PFSK-1 (cell line): ENCODE results near the gene FAM216B.

Experiments used
- FOXP2 ChIP-seq: optimal IDR thresholded peaks from 2 replicates; pipeline ENCODE3; 2011; ENCODE audit warnings: borderline replicate concordance, control low read depth, inconsistent platforms; ENCODE audit not compliant: insufficient read depth; ENCODE audit errors: extremely low read length, extremely low read depth
- POLR2AphosphoS5 ChIP-seq: IDR thresholded peaks from 2 replicates; pipeline ENCODE4 v1.6.1; 2012; ENCODE audit warnings: low read depth, mild to moderate bottlenecking, control low read depth, low read length, moderate library complexity
- SIN3A ChIP-seq: IDR thresholded peaks from 2 replicates; pipeline ENCODE4 v1.6.1; 2012; ENCODE audit warnings: mild to moderate bottlenecking, low read length, moderate library complexity, borderline replicate concordance; ENCODE audit not compliant: insufficient read depth
- TAF1 ChIP-seq: IDR thresholded peaks from 2 replicates; pipeline ENCODE4 v1.6.1; 2012; ENCODE audit warnings: low read length, control low read depth, borderline replicate concordance; ENCODE audit not compliant: insufficient read depth

DNA sequence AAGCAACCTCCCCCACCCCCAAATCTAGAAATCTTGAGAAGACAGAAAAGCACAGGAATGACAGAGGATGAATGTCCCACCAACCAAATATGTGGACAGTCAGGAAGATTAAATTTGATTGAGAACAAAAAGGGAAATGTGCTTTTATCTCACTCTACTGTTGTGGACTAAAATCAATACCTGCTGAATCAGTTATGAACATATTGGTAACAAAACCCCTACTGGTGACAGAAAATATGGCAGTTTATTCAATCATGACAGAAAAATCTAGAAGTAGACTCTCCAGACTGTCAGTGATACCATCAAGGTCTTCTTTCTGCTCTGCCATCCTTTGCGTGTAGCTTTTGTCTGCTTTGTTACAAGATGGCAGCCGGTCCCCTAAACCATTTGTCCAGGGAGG is 35.2 kb downstream of the FAM216B start:
- TF ChIP-seq POLR2AphosphoS5 (no peak), TAF1 (no peak), SIN3A (no peak), FOXP2 (no peak)
